GM12878 (cell line): ENCODE results near the gene ULK4. TPM values are rescaled to one million over a fixed set of nuclear protein-coding genes. Genes with fewer than 3 reads are reported as not detected.

ENCODE experiments used
- ATAC-seq: fragments of 200-7000 bp; cut with Tn5 transposase; 3 replicates; pipeline ENCODE4 v1.9.1; 2020; ENCODE audit warnings: mild to moderate bottlenecking, moderate library complexity
- BruUV-seq: library from RNA; stranded (reverse); fragments of 400-500 nt; replicated peaks from 2 replicates; lab custom pipeline; 2021; lab: Mats Ljungman, UMichigan
- CTCF ChIA-PET: fragments of 300-600 bp; sonication (Branson Sonifier 250); formaldehyde crosslinking; extraction: SDS; loops from one replicate; lab custom pipeline; 2021; ENCODE audit warnings: inconsistent platforms; lab: Yijun Ruan, JAX
- POLR2A ChIA-PET: fragments of 350-600 bp; formaldehyde crosslinking; extraction: SDS; loops from one replicate; lab custom pipeline; 2021; ENCODE audit warnings: inconsistent platforms; lab: Charles Lee
- RAD21 ChIA-PET: fragments of 300-600 bp; sonication (Branson Sonifier 250); formaldehyde crosslinking; loops from one replicate; lab custom pipeline; 2023; ENCODE audit warnings: antibody characterized with exemption; ENCODE audit not compliant: unreplicated experiment; lab: Charles Lee
- SMC1A ChIA-PET: fragments of 300-600 bp; sonication (Branson Sonifier 250); formaldehyde crosslinking; loops from one replicate; lab custom pipeline; 2023; ENCODE audit not compliant: unreplicated experiment, uncharacterized antibody; lab: Charles Lee
- DNase-seq: peaks from one replicate; pipeline ENCODE4 v3.0.0-alpha.2; 2011; ENCODE audit warnings: low read depth, low spot score
- FAIRE-seq: peaks from 3 replicates; lab custom pipeline; 2011; peaks lifted over from hg19 to GRCh38; lab: Jason Lieb, UNC
- H2AFZ ChIP-seq: 2 replicates; pipeline ENCODE4 v1.6.0; 2011; ENCODE audit warnings: low read depth, low read length, control low read depth; ENCODE audit not compliant: control insufficient read depth
- H3K27ac ChIP-seq: 2 replicates; pipeline ENCODE4 v1.5.1; 2011; ENCODE audit warnings: control low read depth; ENCODE audit not compliant: control insufficient read depth, insufficient read depth
- H3K27me3 ChIP-seq, 2 experiments: replicated peaks in 1 of 2; 2 replicates each; pipeline versions ENCODE4 v1.6.0 to v1.6.1; 2011; ENCODE audit warnings: low read length in 1 of 2; ENCODE audit not compliant: control insufficient read depth in 2 of 2, insufficient read depth in 2 of 2
- H3K36me3 ChIP-seq, 2 experiments: 2 replicates each; pipeline ENCODE4 v1.5.1; 2011; ENCODE audit warnings: low read length in 1 of 2; ENCODE audit not compliant: control insufficient read depth in 2 of 2, insufficient read depth in 2 of 2
- H3K4me1 ChIP-seq: 2 replicates; pipeline ENCODE4 v1.6.1; 2011; ENCODE audit warnings: mild to moderate bottlenecking, low read length, moderate library complexity, mixed read lengths; ENCODE audit not compliant: control insufficient read depth, insufficient read depth
- H3K4me2 ChIP-seq: 2 replicates; pipeline ENCODE4 v1.6.0; 2011; ENCODE audit warnings: control low read depth; ENCODE audit not compliant: control insufficient read depth, insufficient read depth
- H3K4me3 ChIP-seq: fragments of 200-600 bp; sonication (generic); 2 replicates; pipeline ENCODE4 v1.5.1; 2016
- H3K79me2 ChIP-seq: 2 replicates; pipeline ENCODE4 v1.6.0; 2011; ENCODE audit warnings: low read length; ENCODE audit not compliant: control insufficient read depth, insufficient read depth
- H3K9ac ChIP-seq: 2 replicates; pipeline ENCODE4 v1.8.0; 2011; ENCODE audit warnings: low read length, control low read depth, mixed read lengths; ENCODE audit not compliant: control insufficient read depth, insufficient read depth
- H3K9me3 ChIP-seq: replicated peaks from 3 replicates; pipeline ENCODE4 v1.5.1; 2011; ENCODE audit warnings: mild to moderate bottlenecking, low read length; ENCODE audit not compliant: control insufficient read depth, insufficient read depth
- H4K20me1 ChIP-seq: 2 replicates; pipeline ENCODE4 v1.6.0; 2011; ENCODE audit not compliant: control insufficient read depth, insufficient read depth
- ATF3 ChIP-seq: IDR thresholded peaks from 2 replicates; pipeline ENCODE4 v1.6.1; 2011; ENCODE audit warnings: low read depth, mild to moderate bottlenecking, low read length, moderate library complexity, borderline replicate concordance; ENCODE audit errors: extremely low read depth
- CHD4 ChIP-seq: fragments of 200-600 bp; sonication (generic); IDR thresholded peaks from 2 replicates; pipeline ENCODE4 v1.6.1; 2016; ENCODE audit warnings: mild to moderate bottlenecking
- DPF2 ChIP-seq: fragments of 450-650 bp; IDR thresholded peaks from 2 replicates; pipeline ENCODE4 v1.6.1; 2017; ENCODE audit warnings: mild to moderate bottlenecking
- EED ChIP-seq: sonication (generic); IDR thresholded peaks from 2 replicates; pipeline ENCODE4 v1.6.1; 2016; ENCODE audit warnings: antibody characterized with exemption, low read depth
- ELK1 ChIP-seq: IDR thresholded peaks from 2 replicates; pipeline ENCODE4 v1.6.1; 2012; ENCODE audit warnings: low read depth, low read length, improper control_type of control experiment
- HCFC1 ChIP-seq: fragments of 150-350 bp; IDR thresholded peaks from 2 replicates; pipeline ENCODE4 v1.6.1; 2014; ENCODE audit warnings: low read length
- IKZF1 ChIP-seq: fragments of 450-650 bp; conservative IDR thresholded peaks from 2 replicates; pipeline ENCODE4 v1.6.1; 2017; ENCODE audit warnings: antibody characterized with exemption, mild to moderate bottlenecking
- IRF3 ChIP-seq: fragments of 450-650 bp; IDR thresholded peaks from 2 replicates; pipeline ENCODE4 v1.6.1; 2014; ENCODE audit warnings: mild to moderate bottlenecking
- KLF5 ChIP-seq: fragments of 450-650 bp; IDR thresholded peaks from 2 replicates; pipeline ENCODE4 v1.6.1; 2014; ENCODE audit warnings: mild to moderate bottlenecking; ENCODE audit not compliant: partially characterized antibody
- PML ChIP-seq: IDR thresholded peaks from 2 replicates; pipeline ENCODE4 v1.6.1; 2012; ENCODE audit warnings: low read length, inconsistent platforms
- POLR2AphosphoS2 ChIP-seq: IDR thresholded peaks from 2 replicates; pipeline ENCODE4 v1.6.1; 2011; ENCODE audit warnings: low read depth, mild to moderate bottlenecking, low read length, improper control_type of control experiment, moderate library complexity
- POLR2AphosphoS5 ChIP-seq: IDR thresholded peaks from 2 replicates; pipeline ENCODE4 v1.6.1; 2011; ENCODE audit warnings: mild to moderate bottlenecking, low read length, inconsistent platforms
- SREBF1 ChIP-seq: IDR thresholded peaks from 2 replicates; pipeline ENCODE4 v1.6.1; 2012; ENCODE audit warnings: mild to moderate bottlenecking, low read length
- YBX1 ChIP-seq: fragments of 450-650 bp; IDR thresholded peaks from 2 replicates; pipeline ENCODE4 v1.6.1; 2016; ENCODE audit warnings: antibody characterized with exemption
- ZBTB11 ChIP-seq: fragments of 450-650 bp; formaldehyde crosslinking; IDR thresholded peaks from 2 replicates; pipeline ENCODE4 v1.5.0; 2022; ENCODE audit warnings: mild to moderate bottlenecking, missing genetic modification characterization
- WGBS: methylation state at CpG from one replicate; pipeline ENCODE4 v1.1.6; 2016; ENCODE audit warnings: low lambda C conversion rate; ENCODE audit not compliant: insufficient replicate concordance, insufficient coverage; ENCODE audit errors: missing lambda C conversion rate; 5-methylcytosine and 5-hydroxymethylcytosine counted together
- in situ Hi-C: fragments of 300-500 bp; cut with MboI; formaldehyde crosslinking; loops from 9 replicates; pipeline ENCODE4 v1.14.3; 2018; ENCODE audit warnings: mixed read lengths
- intact Hi-C: fragments of 100-400 bp; cut with micrococcal nuclease; formaldehyde crosslinking; loops from one replicate; pipeline ENCODE4 v1.14.2; 2022; ENCODE audit not compliant: unreplicated experiment
- polyA plus RNA-seq, 11 experiments: library from polyadenylated mRNA; depleted of rRNA in 4 of 11; unstranded in 6 of 11; stranded (reverse) in 5 of 11; fragments of >200 nt; fragmentation: Nextera tagmentation in 4 of 11; fragmentation: Illumina TruSeq in 1 of 11; extraction: Ambion mirVana in 4 of 11; extraction: Trizol in 1 of 11; gene quantifications; 1 replicate in 1 of 11; 2 replicates in 10 of 11; pipeline versions ENCODE4 v1.2.1 to v1.2.3, GENCODE V29; 2011 to 2016; ENCODE audit warnings: inconsistent platforms in 2 of 11, missing spikeins in 2 of 11, low read depth in 1 of 11
- total RNA-seq, 4 experiments: library from RNA; depleted of rRNA in 3 of 4; stranded (reverse); fragments of >200 nt in 3 of 4; fragmentation: Illumina TruSeq in 1 of 4; extraction: Trizol in 1 of 4; gene quantifications; 2 replicates each; pipeline versions ENCODE4 v1.2.1 to v1.2.3, GENCODE V29; 2013 to 2021

The ULK4 gene
- total and polyA plus RNA-seq, 10 of the 15 experiments (the other 5 are each of a cell fraction or from before 2014, with no cell fraction given), result 3.5 to 7.6 (median 6.3) TPM

GRCh38 chr3:41853540-41854196, 108.2 kb downstream of the ULK4 start:
- RAD21 ChIA-PET, result no interaction called here
- SMC1A ChIA-PET, result interaction anchor here (1.2 kb wide), 1 partner anchor 8 kb away, joined by 3 read pairs; no protein-coding TSS in a partner anchor
- no peak overlapping the region for H3K27ac ChIP-seq
- H3K4me2 ChIP-seq, result no peak overlapping the region
- H3K4me1 ChIP-seq, result peaks cover 7% of the 10 kb centered on the region
- no peaks in the 10 kb centered on the region for H4K20me1 ChIP-seq
- ATAC-seq, result no peak
- in situ Hi-C loops, result no loop called here
- H3K4me3 ChIP-seq, result no peak overlapping the region
- H3K9ac ChIP-seq, result no peak overlapping the region
- no peak for TF ChIP-seq ATF3
- TF ChIP-seq POLR2AphosphoS5, result no peak
- no peak for TF ChIP-seq IRF3
- TF ChIP-seq POLR2AphosphoS2, result no peak
- no peak for TF ChIP-seq PML
- no peak for TF ChIP-seq ELK1
- no peak for TF ChIP-seq ZBTB11
- TF ChIP-seq DPF2, result no peak
- no peak for TF ChIP-seq KLF5
- no peak for TF ChIP-seq YBX1
- no peak for TF ChIP-seq CHD4
- TF ChIP-seq EED, result no peak
- TF ChIP-seq SREBF1, result no peak
- no peak for TF ChIP-seq IKZF1
- no peak for TF ChIP-seq HCFC1
- TF ChIP-seq, all 136 proteins: peak for 0
- BruUV-seq, result no TSS peak
- no peak overlapping the region for H2AFZ ChIP-seq
- WGBS, result 73% methylated on average over 5 of the region's 5 CpGs
- intact Hi-C loops, result no loop called here
- no peaks in the 10 kb centered on the region for H3K79me2 ChIP-seq
- no peaks in the 10 kb centered on the region for H3K36me3 ChIP-seq
- peaks cover 5% of the 10 kb centered on the region; the same call in 1 of the 3 replicates for H3K9me3 ChIP-seq
- DNase-seq (no peak), FAIRE-seq (no peak)
- POLR2A ChIA-PET, result no interaction called here
- CTCF ChIA-PET, result interaction anchor here (0.7 kb wide), 1 partner anchor 691 kb away, joined by 3 read pairs; no protein-coding TSS in a partner anchor
- H3K27me3 ChIP-seq, result no peaks in the 10 kb centered on the region
